ENCODE measurements around the gene ABCA4.
"Not testable (repeated sequence)": the region's sequence is repeated elsewhere in the genome, so short reads cannot be mapped to it uniquely, and the experiment has no call there.

The ABCA4 gene

GRCh38 chr1:94120991-94121390, at the start of gene ABCA4:
Gene ABCA4 (minus strand): TSS chr1:94121148. CDS start chr1:94121045, 103 bp downstream.
- intact Hi-C loops (cut with DNase I): no loop called here
- DNase-seq: no peak

DNA sequence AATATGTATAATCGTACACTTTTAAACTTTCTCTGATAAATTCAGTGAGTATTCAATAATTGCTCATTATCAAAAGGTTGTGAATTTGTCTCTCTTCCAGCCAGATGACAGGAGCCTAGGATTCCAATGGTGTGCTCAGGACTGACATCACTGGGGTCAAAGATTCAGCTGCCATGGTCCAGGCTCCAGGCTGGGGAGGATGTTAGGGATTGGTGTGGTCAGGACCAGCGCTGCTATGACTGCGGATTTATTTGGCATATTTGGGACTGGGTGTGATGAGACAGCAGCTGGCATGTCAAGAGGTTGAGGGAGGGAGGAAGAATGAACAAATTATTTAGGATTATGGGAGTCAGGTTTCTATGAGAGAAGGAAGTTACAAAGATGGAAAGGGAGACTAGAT, 48.2 kb upstream of the ABCA4 start:
- intact Hi-C loops (cut with DNase I): no loop called here
- DNase-seq: no peak

DNA sequence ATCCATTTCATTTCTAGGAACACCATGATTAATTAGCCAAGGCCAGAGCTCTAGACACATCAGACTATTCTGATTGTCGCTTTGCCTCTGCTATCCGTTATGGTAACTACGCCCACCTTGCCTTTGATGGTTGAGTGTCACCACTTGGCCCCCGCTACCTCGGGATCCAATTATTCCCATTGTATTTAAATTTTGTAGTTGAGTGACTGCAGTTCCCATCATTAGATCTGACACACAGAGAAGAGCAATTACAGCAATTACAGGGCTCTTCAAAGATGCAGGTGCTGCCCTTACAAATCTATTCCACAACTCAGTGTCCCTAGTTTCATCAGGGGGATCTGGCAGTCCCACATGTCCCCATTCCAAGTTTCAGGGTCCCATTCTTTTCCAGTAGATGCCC, 44.9 kb upstream of the ABCA4 start:
- intact Hi-C loops (cut with DNase I): no loop called here
- DNase-seq: no peak

- intact Hi-C loops (cut with DNase I); DNase-seq: not testable (repeated sequence)
Observed at GRCh38 chr1:94164885-94165284, 43.9 kb upstream of the ABCA4 start.

GRCh38 chr1:94164121-94164520, 43.2 kb upstream of the ABCA4 start:
- DNase-seq: peak in 1 of 10 donors; percentile 47
- intact Hi-C loops (cut with DNase I): not testable (repeated sequence)

GRCh38 chr1:94163249-94163648, 42.3 kb upstream of the ABCA4 start:
- intact Hi-C loops (cut with DNase I): not testable (repeated sequence)

GRCh38 chr1:94160811-94161210, 39.9 kb upstream of the ABCA4 start:
- DNase-seq: no peak
- intact Hi-C loops (cut with DNase I): no loop called here

More at GRCh38 chr1:94163249-94163648, 42.3 kb upstream of the ABCA4 start:
- not testable (repeated sequence) for DNase-seq

GRCh38 chr1:94156096-94156625, 35.2 kb upstream of the ABCA4 start:
- intact Hi-C loops (cut with DNase I): no loop called here

DNA sequence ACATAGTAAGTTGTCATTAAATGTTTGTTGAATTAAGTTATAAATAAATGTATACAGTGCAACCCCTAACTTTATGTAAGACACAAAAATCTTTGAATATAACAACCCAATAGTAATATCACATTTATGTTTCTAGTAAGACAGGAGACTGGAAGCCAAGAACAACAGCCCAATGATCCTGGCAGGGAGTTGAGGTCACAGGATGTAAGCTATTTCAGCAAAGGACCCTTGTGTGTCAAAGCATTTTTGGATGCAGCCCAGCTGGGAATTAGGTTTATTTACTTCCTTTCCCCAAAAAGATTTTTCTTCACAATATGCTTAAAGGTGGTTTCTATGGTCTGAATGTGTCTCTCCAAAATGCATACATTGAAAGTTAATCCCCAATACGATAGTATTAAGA, 34.0 kb upstream of the ABCA4 start:
- no peak for DNase-seq

More at GRCh38 chr1:94156096-94156625, 35.2 kb upstream of the ABCA4 start:
- no peak for DNase-seq

DNA sequence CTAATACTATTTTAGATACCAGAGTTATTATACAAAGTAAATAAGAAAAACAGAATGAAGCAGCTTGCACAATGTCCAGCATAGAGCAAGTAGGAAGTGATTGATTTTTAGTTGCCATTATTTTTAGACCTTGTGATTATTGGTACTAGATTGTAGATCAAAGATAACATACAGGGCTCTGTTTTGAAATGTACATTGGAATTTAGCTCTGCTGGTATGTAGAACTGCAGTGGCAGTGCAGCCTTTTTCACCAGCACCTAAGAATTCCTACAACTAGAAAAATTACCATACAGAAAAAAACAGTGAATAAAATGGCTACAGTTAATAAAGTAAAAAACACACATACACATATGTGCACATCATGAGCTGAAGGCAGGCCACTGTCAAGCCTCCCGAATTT, 32.2 kb upstream of the ABCA4 start:
- no peak for DNase-seq
- intact Hi-C loops (cut with DNase I): no loop called here

More for the DNA sequence above, 34.0 kb upstream of the ABCA4 start:
- intact Hi-C loops (cut with DNase I): no loop called here

DNA sequence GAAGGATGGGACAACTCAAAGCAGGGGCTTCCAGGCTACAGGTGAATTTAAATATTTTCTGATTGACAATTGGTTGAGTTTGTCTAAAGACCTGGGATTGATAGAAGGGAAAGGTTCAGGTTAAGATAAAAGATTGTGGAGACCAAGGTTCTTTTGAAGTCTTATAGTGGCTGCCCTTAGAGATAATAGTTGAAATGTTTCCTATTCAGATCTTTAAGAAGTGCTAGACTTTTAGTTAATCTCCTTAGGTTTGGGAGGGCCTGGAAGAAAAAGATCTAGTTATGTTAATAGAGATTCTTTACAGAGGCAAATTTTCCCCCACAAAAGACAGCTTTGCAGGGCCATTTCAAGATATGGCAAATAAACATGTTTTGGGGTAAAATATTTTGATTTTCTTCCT, 28.2 kb upstream of the ABCA4 start:
- intact Hi-C loops (cut with DNase I); DNase-seq: not testable (repeated sequence)

- intact Hi-C loops (cut with DNase I): no loop called here
- DNase-seq: no peak
Observed at GRCh38 chr1:94146273-94146672, 25.3 kb upstream of the ABCA4 start.

DNA sequence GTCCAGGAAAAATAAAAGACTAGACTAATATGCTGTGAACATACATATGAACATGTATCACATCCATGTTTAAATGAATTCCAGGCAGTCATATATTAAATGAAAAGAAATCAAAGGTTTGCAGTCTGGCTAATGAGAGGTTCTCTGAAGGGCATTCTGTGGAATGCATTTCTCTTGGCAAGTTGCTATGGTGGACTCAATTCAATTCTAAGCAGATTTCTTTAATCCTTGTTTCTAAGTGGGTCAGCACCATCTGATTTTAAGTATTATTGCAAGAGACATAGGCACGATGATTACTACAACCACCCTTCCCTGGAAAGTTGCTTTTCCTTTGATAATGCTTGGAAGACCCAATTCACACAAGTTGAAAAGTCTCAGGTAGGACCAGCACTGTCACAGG, 23.9 kb upstream of the ABCA4 start:
- intact Hi-C loops (cut with DNase I): no loop called here
- DNase-seq: no peak

GRCh38 chr1:94143809-94144176, 22.8 kb upstream of the ABCA4 start:
- DNase-seq: no peak
- intact Hi-C loops (cut with DNase I): no loop called here

- intact Hi-C loops (cut with DNase I): no loop called here
- no peak for DNase-seq
Observed at GRCh38 chr1:94143173-94143808, 22.3 kb upstream of the ABCA4 start.

DNA sequence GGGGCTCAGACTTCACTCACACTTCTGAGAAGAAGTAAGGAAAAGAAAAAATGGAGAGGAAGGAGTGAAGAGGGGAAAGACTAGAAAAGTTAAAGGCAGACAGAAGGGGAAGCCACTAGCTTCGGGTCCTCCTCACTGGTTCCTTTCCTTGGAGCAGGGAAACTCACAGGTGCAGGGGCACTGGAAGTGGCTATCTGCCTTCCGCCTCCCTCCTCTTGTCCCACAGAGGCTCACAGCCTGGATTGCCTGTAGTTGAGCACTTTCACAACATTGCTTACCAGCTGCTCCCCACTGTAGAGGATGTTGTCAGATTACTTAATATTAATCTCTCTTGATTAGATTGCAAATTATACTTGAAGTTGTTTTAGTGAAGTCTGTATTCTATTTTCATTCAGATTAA, 21.6 kb upstream of the ABCA4 start:
- intact Hi-C loops (cut with DNase I): no loop called here
- DNase-seq: no peak

DNA sequence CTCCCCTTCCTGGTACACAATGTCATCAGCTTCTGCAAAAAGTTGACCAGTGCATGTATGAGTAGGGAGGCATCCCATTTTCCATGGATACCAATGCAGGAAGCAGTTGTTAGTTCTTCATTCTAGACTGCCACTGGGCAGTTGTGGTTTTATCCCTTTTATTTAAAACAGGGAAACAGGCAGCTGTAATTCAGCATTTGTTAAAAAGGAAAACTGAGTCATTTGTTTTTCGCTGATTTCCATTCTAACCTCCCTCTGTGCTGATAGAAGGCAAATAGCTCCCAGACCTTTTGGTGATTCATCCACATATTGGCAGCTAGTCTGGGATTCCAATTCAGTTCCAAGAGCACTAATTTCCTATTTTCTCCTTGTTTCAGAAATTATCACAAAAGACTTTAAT, 21.1 kb upstream of the ABCA4 start:
- DNase-seq: no peak
- intact Hi-C loops (cut with DNase I): no loop called here

DNA sequence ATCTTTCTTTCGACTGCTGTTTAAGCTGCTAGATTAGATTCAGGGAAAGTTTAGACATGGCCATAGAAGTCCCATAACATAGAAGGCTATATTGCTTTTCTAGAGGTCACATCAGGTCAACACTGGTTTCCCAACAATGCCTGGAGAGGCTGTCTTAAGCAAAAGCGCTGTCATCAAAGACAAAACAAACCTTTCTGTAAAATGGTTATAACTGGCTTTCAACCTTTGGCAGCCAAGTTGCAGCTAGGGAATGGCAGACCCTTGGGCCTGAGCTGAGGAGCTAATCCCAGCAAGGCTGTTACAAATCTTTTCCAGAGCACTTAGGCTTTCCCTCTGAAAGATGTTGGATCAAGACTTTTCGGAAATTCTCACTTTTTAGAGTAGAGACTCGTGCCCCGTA, 11.2 kb upstream of the ABCA4 start:
- DNase-seq: no peak
- intact Hi-C loops (cut with DNase I): no loop called here

- intact Hi-C loops (cut with DNase I): no loop called here
- DNase-seq: no peak
Observed at GRCh38 chr1:94130851-94131595, 10.1 kb upstream of the ABCA4 start.

GRCh38 chr1:94126651-94127050, 5.7 kb upstream of the ABCA4 start:
- intact Hi-C loops (cut with DNase I): no loop called here
- DNase-seq: no peak

DNA sequence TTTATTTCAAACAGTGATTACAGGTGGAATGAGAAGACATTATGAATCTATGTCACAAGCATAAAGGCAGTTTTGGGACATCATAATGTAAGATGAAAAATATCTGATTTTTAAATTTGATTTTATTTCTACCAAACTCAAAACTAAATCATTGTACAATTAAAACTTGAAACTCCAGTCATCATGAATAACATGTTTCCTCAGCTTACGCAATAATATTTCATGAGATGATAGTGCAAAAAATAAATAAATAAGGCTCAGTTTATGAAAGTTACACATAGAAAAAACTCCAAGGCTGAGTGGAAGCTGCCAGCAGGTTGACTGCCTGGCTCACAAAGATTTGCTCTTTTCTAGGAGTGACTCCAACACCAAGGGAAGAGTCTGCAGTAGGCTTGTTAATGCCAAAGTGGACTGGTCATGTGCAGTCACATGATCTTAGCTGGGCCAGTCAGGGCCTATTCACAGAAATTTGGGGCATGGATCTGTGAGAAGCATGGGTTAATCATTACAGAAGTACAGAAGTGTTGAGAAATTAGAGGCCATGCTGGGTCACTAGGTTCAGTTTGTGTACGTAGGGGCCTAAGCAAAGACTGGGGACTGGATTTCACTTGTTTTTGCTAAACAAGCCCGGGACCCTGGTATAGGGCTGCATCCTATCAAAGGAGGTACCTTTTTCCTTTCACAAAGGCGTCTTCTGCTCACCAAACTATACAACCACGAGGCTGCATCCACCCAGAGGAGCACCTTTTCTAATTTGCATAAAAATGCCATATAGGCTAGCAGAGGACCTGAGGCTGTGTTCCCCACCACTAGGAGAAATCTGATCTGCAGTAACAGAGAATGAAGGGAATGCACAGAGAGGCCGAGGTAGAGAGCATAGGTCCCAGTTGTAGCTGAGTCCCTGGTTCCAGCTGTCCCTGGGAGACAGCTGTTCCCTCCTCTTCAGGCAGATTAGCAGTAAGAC, 4.9 kb upstream of the ABCA4 start:
- DNase-seq: no peak
- intact Hi-C loops (cut with DNase I): no loop called here

Data from posterior cingulate gyrus (tissue), 11 donors.